Mucosa of descending colon (tissue), 3 donors: Measurements from ENCODE around the gene POLD2. TPM values are rescaled to one million over a fixed set of nuclear protein-coding genes. Genes with fewer than 3 reads are reported as not detected.

Experiments
- ATAC-seq: fragments of 200-7000 bp; cut with Tn5 transposase; one replicate; pipeline ENCODE4 v1.9.1; 2020; ENCODE audit warnings: mild to moderate bottlenecking, moderate library complexity
- DNase-seq, 3 donors: peaks; one replicate each; pipeline ENCODE4 v3.0.0-alpha.2; 2020
- H3K36me3 ChIP-seq: fragments of 200-600 bp; one replicate; pipeline ENCODE4 v1.8.0; 2021; ENCODE audit warnings: low read depth, mild to moderate bottlenecking
- H3K4me1 ChIP-seq: fragments of 200-600 bp; one replicate; pipeline ENCODE4 v1.8.0; 2021; ENCODE audit warnings: low read depth, mild to moderate bottlenecking
- H3K4me3 ChIP-seq: fragments of 200-600 bp; one replicate; pipeline ENCODE4 v1.8.0; 2021; ENCODE audit warnings: mild to moderate bottlenecking
- H3K9me3 ChIP-seq: fragments of 200-600 bp; one replicate; pipeline ENCODE4 v1.8.0; 2021; ENCODE audit warnings: mild to moderate bottlenecking
- intact Hi-C, 2 donors: fragments of 100-400 bp; cut with DNase I in 1 of 2; cut with micrococcal nuclease in 1 of 2; formaldehyde crosslinking; loops; one replicate each; pipeline versions ENCODE4 v1.11.0 to v1.11.1; 2022; cut with DNase I, micrococcal nuclease
- total RNA-seq, 3 donors: library from RNA; stranded (reverse); fragmentation: NEBNext Ultra II Directional in 2 of 3; extraction: Animal tissue kit (Norgen Biotek cat#: 25700) in 2 of 3; gene quantifications; one replicate each; pipeline versions ENCODE4 v1.2.1 to v1.2.4, GENCODE V29; 2021 to 2023
- TF ChIP-seq, protein P1 (sequence below): fragments of 200-600 bp; IDR thresholded peaks from one replicate; pipeline ENCODE4 v1.8.0; 2022; ENCODE audit warnings: antibody characterized with exemption, mild to moderate bottlenecking
- donor health status: DM: no; HTN: no; CAD: no; lungs with moderate emphysema.
- donor health status: DM: no; HTN: no; CAD: no.
- donor health status: DM: no; HTN: yes; CAD: no.

The POLD2 gene
- total RNA-seq, 3 donors from 2014 or later, result 51.5 to 57.0 (median 52.0) TPM

DNA sequence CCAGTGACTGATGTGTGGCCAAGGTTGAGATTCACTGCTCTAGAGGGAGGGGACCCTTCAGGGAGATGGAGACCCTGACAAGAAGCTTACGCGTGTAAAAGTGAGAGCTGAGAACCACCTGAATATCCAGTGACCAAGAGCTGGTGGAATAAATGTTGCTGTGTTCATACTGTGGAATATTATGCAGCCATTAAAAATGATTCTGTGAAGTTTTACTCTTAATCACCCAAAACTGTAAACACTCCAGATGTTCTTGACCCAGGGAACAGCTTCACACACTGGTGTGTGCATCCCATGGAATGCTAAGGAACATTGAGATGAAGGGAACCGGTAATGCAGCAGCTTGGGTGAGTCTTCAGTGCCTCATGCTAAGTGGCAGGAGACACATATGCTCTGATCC lies 36.7 kb downstream of the POLD2 start:
- H3K9me3 ChIP-seq, result no peaks in the 10 kb centered on the region
- intact Hi-C loops, result no loop called here
- TF ChIP-seq, protein P1, sequence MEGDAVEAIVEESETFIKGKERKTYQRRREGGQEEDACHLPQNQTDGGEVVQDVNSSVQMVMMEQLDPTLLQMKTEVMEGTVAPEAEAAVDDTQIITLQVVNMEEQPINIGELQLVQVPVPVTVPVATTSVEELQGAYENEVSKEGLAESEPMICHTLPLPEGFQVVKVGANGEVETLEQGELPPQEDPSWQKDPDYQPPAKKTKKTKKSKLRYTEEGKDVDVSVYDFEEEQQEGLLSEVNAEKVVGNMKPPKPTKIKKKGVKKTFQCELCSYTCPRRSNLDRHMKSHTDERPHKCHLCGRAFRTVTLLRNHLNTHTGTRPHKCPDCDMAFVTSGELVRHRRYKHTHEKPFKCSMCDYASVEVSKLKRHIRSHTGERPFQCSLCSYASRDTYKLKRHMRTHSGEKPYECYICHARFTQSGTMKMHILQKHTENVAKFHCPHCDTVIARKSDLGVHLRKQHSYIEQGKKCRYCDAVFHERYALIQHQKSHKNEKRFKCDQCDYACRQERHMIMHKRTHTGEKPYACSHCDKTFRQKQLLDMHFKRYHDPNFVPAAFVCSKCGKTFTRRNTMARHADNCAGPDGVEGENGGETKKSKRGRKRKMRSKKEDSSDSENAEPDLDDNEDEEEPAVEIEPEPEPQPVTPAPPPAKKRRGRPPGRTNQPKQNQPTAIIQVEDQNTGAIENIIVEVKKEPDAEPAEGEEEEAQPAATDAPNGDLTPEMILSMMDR, result no peak
- ATAC-seq (no peak), DNase-seq (no peak)
- H3K36me3 ChIP-seq, result no peaks in the 10 kb centered on the region
- no peak overlapping the region for H3K4me3 ChIP-seq
- H3K4me1 ChIP-seq, result no peaks in the 10 kb centered on the region

DNA sequence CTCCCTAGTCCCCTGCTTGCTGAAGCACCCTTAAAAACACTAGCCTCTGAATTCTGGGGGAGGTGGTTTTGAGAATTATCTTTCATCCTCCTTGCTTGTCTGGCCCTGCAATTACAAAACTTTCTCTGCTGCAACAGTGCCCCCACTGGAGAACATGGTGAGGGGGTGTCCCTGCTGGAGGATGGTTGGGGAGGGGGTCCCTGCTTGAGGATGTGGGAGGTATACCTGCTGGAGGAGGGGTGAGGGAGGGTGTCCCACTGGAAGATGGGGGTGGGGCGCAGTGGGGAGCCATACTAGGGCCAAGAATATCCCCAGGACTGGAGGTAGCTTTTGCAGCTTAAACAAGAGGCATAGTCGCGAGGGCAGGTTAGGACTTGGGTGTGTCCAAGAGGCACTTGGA lies 37.8 kb downstream of the POLD2 start:
- no peaks in the 10 kb centered on the region for H3K9me3 ChIP-seq
- H3K4me1 ChIP-seq, result peaks cover 9% of the 10 kb centered on the region
- peak in 1 of 3 donors; percentile 22 for DNase-seq
- no peaks in the 10 kb centered on the region for H3K36me3 ChIP-seq
- TF ChIP-seq, protein P1, result no peak
- ATAC-seq, result no peak
- H3K4me3 ChIP-seq, result no peak overlapping the region
- intact Hi-C loops, result no loop called here

DNA sequence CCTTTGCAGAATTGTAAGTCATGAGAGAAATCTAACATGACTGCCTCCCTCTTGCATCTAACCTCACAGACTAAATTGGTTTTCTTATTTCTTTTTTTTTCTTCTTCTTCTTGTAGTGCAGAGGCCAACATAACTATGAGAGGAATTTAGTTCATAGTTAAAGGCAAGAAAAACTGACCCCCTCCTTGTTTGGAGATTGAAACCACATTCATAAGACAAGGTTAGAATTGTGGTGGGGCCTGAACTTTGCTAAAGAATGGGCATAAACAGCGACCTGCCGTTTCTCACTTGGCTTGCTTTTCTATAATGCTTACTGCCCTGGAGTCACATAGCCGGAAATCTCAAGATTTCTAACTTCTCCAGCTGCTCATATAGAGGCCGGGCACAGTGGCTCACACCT lies 38.6 kb downstream of the POLD2 start:
- no peaks in the 10 kb centered on the region for H3K36me3 ChIP-seq
- no peaks in the 10 kb centered on the region for H3K9me3 ChIP-seq
- TF ChIP-seq, protein P1, result no peak
- H3K4me3 ChIP-seq, result no peak overlapping the region
- peaks cover 9% of the 10 kb centered on the region for H3K4me1 ChIP-seq
- no peak for DNase-seq
- ATAC-seq, result no peak
- intact Hi-C loops, result no loop called here

DNA sequence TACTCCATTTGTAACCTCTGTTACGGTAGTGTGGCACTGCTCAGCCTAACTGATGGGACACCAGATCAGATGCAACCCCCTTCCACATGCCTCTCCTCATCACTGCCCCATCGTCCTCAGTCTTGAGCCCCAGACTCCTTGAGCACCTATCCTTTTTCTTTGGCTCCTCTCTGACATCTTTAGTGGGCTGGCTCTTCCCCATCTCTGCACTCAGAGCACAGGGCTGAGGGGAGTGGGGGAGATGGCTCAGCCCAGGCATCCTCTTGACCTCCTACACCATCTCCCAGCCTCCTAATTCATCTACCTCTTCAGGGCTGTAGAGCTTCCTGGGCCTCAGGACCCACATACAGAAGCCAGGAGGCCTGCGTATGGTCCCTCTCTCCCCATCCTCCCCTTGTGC lies 39.6 kb downstream of the POLD2 start:
- H3K4me3 ChIP-seq, result no peak overlapping the region
- TF ChIP-seq, protein P1, result no peak
- ATAC-seq (no peak), DNase-seq (peak in 1 of 3 donors; percentile 16)
- H3K36me3 ChIP-seq, result no peaks in the 10 kb centered on the region
- peaks cover 9% of the 10 kb centered on the region for H3K4me1 ChIP-seq
- intact Hi-C loops, result no loop called here
- no peaks in the 10 kb centered on the region for H3K9me3 ChIP-seq

DNA sequence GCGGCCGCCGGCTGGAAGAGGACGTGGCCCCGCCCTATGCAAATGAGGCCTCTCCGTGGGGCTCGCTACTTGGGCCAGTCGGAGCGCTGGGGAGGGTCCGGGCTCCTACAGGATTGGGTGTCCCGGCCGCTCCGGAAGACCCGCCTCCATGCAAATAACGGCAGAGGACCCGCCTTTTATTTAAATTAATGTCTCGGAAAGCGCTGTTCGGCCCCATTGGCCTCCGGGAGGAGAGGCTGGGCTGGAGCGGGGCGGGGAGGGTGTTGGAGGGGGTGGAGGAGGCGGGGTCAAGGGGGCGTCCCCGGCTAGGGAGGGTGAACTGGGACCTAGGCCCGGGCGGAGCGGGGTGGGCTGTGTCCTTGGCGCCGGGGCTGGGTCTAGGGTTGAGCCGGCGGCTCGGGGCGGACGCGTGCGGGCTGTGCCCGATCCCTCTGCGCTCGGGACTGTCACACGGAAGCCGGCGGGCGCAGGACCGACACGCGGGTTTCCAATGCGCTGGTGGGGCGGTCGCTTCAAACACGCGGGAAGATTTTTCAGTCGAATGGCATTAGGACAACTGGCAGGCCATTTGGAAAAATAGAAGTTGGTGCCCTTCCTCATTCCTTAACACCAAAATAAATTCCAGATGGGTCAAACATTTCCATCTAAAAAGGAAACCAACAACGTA lies 40.7 kb downstream of the POLD2 start:
- TF ChIP-seq, protein P1, result no peak
- intact Hi-C loops, result no loop called here
- peak; percentile 96 for ATAC-seq

More for the DNA sequence above, 40.7 kb downstream of the POLD2 start:
- peak overlapping the region; percentile 48 for H3K4me3 ChIP-seq
- H3K4me1 ChIP-seq, result peaks cover 9% of the 10 kb centered on the region
- no peaks in the 10 kb centered on the region for H3K9me3 ChIP-seq
- H3K36me3 ChIP-seq, result no peaks in the 10 kb centered on the region
- DNase-seq, result peak; percentile 97 to 100 (median 98)
